GM19395 (cell line): ENCODE data around the gene STRN4.
"Not testable (repeated sequence)": the region's sequence is repeated elsewhere in the genome, so short reads cannot be mapped to it uniquely, and the experiment has no call there.

ENCODE experiments used
- ATAC-seq: cut with Tn5 transposase; IDR thresholded peaks from one replicate; pipeline ENCODE4 v1.9.1; 2021; ENCODE audit warnings: mild to moderate bottlenecking, moderate library complexity; ENCODE audit not compliant: unreplicated experiment

Gene STRN4

DNA sequence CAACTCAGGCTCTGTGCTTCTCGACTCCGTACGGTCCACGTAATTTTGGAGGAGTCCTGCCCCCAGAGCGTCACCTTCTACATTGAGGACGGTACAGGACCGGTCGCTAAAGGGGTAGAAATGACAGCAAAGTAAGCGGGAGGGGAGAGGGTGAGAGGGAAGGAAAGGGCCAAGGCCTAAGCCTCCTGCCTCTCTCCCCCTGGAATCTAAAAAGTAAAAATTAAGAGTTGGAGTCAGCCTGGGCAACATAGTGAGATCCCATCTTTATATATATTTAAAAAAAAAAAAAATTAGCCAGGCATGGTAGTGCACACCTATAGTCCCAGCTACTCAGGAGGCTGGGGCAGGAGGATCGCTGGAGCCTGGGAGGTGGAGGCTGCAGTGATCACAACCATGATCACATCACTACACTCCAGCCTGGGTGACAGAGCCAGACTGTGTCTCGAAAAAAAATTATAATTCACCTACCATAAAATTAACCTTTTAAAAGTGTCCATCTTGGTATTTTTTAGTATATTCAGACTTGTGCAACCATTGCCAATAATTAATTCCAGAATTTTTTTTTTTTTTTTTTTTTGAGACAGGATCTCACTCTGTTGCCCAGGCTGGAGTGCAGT is 29.5 kb upstream of the STRN4 start:
- no peak for ATAC-seq

GRCh38 chr19:46773018-46773399 is 26.8 kb upstream of the STRN4 start:
- ATAC-seq, result no peak

DNA sequence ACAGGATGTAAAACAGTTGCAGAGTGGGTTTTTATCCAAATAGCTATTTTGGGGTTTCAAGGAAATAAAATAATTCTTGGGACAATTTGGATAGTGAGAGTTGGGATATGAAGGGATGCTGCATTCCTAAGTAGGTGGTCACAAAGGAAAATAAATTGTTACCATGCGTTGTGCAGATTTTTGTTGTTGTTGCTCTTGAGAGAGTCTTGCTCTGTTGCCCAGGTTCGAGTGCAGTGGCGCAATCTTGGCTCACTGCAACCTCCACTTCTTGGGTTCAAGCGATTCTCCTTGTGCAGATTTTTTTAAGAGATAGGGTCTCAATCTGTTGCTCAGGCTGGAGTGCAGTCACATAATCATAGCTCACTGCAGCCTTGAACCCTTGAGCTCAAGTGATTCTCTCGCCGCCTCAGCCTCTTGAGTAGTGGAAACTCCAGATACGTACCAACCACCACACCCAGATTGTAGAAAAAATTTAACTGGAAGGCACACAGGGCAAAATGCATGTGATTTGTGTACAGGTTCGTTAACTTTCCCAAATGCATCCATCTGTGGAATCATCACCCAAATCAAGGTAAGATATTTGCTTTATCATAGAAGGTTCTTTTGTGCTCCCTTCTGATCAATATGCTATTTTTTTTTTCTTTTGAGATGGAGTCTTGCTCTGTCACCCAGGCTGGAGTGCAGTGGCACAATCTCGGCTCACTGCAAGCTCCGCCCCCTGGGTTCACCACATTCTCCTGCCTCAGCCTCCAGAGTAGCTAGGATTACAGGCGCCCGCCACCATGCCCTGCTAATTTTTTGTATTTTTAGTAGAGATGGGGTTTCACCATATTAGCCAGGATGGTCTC is 26.1 kb upstream of the STRN4 start:
- ATAC-seq, result no peak

DNA sequence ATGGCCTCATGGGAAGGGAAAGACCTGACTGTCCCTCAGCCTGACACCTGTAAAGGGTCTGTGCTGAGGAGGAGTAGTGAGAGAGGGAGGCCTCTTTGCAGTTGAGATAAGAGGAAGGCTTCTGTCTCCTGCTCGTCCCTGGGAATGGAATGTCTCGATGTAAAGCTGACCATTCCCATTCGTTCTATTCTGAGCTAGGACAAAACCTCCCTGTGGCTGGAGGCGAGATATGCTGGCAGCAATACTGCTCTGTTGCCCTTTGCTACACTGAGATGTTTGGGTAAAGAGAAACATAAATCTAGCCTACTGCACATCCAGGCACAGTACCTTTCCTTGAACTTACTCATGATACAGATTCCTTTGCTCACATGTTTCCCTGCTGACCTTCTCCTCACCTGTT is 22.5 kb upstream of the STRN4 start:
- not testable (repeated sequence) for ATAC-seq

GRCh38 chr19:46766569-46767317 is 20.5 kb upstream of the STRN4 start:
- no peak for ATAC-seq

- no peak for ATAC-seq
Measured at GRCh38 chr19:46764817-46765291, 18.6 kb upstream of the STRN4 start.

DNA sequence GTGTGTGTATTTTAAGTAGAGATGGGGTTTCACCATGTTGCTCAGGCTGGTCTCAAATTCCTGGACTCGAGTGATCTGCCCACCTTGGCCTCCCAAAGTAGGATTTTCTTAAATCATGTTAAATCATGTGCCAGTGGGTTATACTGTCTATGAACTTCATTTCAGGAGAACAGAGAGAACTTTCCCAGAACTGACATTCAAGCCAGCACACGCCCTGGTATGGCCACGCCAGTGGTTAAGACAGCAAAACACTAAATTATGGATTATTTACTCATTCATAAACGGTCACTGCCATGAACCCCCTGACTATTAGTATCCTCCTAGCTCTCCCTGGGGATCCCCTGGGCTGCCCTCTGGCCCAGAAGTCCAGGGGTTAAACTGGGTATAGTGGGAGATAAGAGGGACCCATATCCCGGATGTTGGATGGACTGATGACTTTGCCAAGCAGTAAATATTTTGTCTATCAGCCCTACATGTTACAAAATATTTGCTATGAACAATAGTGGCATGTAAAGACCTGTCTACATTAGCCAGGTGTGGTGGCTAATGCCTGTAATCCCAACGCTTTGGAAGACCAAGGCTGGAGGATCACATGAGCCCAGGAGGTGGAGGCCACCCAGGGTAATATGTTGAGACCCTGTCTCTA is 16.1 kb upstream of the STRN4 start:
- no peak for ATAC-seq

GRCh38 chr19:46761418-46761831 is 15.2 kb upstream of the STRN4 start:
- no peak for ATAC-seq

DNA sequence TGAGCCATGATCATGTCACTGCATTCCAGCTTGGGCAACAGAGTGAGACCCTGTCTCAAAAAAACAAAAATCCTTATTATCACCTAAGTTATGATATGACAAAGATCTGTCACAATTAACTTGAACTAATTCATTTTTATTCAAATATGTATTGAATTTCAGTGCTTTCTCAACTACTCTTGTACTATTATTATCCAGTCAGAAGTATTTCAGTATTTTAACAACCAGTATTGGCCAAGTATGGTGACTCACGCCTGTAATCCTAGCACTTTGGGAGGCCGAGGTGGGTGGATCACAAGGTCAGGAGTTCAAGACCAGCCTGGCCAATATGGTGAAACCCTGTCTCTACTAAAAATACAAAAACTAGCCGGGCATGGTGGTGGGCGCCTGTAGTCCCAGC is 14.6 kb upstream of the STRN4 start:
- ATAC-seq, result not testable (repeated sequence)

DNA sequence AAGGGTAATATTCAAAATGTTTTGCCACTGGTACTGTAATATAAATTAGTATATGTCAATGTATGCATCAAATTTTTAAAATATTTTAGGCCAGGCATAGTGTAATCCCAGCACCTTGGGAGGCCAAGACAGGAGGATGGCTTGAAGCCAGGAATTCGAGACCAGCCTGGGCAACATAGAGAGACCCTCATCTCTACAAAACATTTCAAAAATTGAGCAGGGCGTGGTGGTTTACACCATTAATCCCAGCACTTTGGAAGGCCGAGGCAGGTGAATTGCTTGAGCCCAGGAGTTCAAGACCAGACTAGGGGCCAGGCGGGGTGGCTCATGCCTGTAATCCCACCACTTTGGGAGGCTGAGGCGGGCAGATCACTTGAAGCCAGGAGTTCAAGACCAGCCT is 14.1 kb upstream of the STRN4 start:
- ATAC-seq, result no peak

DNA sequence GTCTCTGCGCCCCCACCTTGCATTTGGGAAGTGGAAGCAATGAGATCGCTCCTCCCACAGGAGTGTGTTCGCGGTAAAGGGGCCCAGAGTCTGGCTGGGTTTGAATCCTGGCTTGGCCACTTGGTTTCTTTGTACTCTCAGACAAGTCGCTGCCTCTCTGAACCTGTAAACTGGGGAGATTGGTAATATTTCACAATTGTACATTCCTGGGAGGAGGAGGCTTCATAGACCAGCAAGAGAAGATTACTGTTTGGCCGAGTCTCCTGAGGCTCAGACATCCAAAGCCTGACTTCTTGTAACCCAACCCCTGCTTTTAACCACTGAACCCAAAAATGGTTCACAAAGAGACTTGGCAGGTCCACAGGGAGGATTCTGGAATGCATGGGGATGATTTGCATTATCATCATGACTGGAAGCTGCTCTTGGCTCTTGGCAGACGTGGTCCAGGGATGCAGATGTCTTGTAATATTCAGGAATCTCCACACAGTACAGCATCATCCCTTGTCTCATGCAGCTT is 13.6 kb upstream of the STRN4 start:
- ATAC-seq, result no peak

- no peak for ATAC-seq
Measured at GRCh38 chr19:46759206-46759605, 13.0 kb upstream of the STRN4 start.

GRCh38 chr19:46756544-46756888 is 10.3 kb upstream of the STRN4 start:
- no peak for ATAC-seq

DNA sequence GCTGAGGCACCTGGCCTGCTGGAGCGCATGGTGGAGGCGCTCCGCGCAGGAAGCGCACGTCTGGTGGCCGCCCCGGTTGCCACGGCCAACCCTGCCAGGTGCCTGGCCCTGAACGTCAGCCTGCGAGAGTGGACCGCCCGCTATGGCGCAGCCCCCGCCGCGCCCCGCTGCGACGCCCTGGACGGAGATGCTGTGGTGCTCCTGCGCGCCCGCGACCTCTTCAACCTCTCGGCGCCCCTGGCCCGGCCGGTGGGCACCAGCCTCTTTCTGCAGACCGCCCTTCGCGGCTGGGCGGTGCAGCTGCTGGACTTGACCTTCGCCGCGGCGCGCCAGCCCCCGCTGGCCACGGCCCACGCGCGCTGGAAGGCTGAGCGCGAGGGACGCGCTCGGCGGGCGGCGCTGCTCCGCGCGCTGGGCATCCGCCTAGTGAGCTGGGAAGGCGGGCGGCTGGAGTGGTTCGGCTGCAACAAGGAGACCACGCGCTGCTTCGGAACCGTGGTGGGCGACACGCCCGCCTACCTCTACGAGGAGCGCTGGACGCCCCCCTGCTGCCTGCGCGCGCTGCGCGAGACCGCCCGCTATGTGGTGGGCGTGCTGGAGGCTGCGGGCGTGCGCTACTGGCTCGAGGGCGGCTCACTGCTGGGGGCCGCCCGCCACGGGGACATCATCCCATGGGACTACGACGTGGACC is 9.7 kb upstream of the STRN4 start:
- ATAC-seq, result no peak

DNA sequence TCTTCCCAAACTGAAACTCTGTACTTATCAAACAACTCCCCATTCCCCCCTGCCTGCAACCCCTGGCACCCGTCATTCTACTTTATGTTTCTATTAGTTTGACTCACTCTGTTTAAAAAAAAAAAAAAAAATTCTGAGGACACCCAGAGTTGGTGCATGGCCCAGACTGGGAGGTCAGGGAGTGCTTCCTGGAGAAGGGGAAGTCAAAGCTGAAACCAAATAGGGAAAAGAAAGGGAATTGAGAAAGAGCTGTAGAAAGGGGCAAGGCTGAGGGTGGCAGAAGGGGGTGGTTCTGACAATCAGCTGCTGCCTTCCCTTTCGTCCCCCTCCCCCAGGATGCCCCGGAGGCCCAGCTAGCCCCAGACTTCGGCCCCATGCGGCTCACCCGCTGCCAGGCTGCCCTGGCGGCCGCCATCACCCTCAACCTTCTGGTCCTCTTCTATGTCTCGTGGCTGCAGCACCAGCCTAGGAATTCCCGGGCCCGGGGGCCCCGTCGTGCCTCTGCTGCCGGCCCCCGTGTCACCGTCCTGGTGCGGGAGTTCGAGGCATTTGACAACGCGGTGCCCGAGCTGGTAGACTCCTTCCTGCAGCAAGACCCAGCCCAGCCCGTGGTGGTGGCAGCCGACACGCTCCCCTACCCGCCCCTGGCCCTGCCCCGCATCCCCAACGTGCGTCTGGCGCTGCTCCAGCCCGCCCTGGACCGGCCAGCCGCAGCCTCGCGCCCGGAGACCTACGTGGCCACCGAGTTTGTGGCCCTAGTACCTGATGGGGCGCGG is 9.0 kb upstream of the STRN4 start:
- ATAC-seq, result no peak

GRCh38 chr19:46753420-46754155 is 7.3 kb upstream of the STRN4 start:
- no peak for ATAC-seq

- no peak for ATAC-seq
Measured at GRCh38 chr19:46748325-46749109, 2.3 kb upstream of the STRN4 start.
